ENCODE results near the gene MIGA1.
"Not testable (repeated sequence)": the region's sequence is repeated elsewhere in the genome, so short reads cannot be mapped to it uniquely, and the experiment has no call there.

The MIGA1 gene, protein sequence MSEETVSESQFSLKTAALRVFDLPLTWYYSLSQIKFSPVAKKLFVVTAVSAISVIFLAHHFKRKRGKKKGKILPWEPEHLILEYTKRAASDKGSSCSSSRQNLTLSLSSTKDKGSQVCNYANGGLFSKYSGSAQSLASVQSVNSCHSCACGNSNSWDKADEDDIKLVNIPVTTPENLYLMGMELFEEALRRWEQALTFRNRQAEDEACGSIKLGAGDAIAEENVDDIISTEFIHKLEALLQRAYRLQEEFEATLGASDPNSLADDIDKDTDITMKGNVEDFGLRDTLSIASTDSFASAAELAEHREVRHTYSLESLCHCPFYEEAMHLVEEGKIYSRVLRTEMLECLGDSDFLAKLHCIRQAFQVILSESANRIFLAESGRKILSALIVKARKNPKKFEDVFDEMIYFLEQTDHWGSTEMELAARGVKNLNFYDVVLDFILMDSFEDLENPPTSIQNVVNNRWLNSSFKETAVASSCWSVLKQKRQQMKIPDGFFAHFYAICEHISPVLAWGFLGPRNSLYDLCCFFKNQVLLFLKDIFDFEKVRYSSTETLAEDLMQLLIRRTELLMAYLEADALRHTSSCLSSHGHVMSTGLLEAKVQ

GRCh38 chr1:77779529-77780281 lies at the start of gene MIGA1:
MIGA1 (plus strand) TSS chr1:77779649; CDS start chr1:77783253, 3,604 bp downstream.
- DNase-seq: peak; percentile 97

DNA sequence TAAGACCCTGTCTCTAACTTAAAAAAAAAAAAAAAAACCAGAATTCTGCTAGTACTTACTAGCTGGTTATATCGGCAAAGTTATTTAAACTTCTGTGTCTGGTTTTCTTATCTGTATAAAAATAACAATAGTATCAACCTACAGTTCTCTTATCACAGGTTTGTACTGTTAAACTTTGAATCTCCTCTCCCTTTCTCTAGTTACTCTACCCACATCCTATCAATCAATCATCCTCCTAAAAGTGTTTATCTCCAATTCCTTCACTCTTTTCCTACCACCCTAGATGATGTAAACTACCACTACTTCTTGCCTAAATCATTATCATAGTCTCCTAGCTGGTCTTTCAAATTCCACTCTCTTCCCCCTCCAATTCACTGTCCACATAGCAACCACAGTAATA lies 47.4 kb upstream of the MIGA1 start:
- no peak for DNase-seq

DNA sequence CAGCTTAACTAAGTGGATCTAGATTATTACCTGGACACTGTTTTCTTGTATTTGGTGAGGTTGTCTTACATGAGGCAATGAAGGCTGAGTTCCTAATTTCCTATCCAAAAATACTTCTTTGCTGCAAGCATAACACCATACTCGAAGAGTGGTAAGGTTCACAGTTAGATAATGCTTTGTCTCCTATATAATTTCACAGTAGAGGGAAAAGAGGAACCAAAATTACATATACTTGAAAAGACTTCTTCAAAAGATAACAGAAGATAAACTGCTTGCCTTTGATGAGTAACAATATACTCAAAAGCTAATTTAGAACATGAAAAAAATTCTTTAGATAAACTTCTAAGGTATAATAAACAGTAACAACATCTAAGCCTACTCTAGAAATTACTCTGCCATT lies 40.2 kb upstream of the MIGA1 start:
- DNase-seq: no peak

- DNase-seq: no peak
Measured at GRCh38 chr1:77741316-77741715, 38.1 kb upstream of the MIGA1 start.

DNA sequence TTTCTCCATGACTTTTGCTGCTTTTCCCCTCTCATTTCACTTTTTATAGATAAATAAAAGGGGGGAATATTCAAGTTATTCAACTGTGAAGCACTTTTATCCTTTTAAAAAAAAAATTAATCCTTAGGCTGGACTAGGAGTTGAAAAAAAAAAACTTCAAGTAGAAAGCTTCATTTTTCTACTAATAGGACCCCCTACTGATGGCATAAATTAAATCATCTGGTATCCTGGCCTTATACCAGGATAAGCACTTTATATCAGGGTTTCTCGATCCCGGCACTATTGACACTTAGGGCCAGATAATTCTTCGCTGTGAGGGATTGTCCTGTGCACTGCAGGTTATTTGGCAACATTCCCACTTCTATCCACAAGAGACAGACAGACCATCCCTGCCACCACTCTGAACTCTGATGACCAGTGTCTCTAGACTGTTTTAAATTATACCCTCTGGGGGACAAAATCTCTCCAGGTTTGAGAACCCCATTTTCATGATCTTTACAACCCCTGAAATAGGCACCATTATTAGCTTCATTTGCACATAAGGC lies 37.4 kb upstream of the MIGA1 start:
- no peak for DNase-seq

GRCh38 chr1:77744576-77744975 lies 34.9 kb upstream of the MIGA1 start:
- DNase-seq: no peak

GRCh38 chr1:77749489-77749888 lies 30.0 kb upstream of the MIGA1 start:
- DNase-seq: not testable (repeated sequence)

- DNase-seq: no peak
Measured at GRCh38 chr1:77756052-77756754, 23.2 kb upstream of the MIGA1 start.

GRCh38 chr1:77757066-77757584 lies 22.3 kb upstream of the MIGA1 start:
- no peak for DNase-seq

DNA sequence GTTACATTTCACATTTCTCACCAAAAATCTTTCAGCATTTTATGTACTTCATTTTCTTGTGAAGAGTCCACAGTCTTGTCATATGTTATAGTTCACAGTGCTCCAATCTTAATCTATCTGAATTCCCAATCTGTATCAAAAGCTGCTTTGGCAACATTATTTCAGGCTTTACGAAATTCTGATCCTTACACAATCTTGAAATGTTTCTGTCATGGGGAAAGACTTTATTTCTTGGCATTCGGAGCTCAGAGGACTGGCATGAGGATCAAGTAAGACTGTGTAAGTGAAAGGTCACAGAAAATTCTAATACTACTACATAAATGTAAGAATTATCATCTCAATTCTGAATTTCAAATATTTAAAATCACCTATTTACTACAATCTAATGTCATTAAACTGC lies 21.8 kb upstream of the MIGA1 start:
- DNase-seq: no peak

GRCh38 chr1:77759071-77760028 lies 20.1 kb upstream of the MIGA1 start, which contains the start of gene USP33:
USP33 (minus strand) TSS chr1:77759852; CDS start chr1:77741697, 18,155 bp downstream.
- DNase-seq: peak; percentile 95

DNA sequence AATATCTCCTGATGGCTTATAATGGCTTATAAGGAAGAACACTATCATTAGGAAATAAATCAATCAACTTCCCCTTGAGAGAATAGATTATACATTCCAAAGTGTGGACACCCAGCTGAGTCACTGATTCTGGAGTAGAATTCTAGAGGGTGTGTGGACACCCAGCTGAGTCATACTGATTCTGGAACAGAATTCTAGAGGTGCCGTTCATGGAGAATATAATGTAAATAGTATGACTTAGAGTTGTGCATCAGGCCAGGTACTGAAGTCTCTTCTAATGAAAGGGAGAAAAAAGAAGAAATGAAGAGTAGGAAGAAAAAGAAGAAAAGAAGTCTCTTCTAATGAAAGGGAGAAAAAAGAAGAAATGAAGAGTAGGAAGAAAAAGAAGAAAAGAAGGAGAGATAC lies 17.4 kb upstream of the MIGA1 start:
- DNase-seq: no peak

DNA sequence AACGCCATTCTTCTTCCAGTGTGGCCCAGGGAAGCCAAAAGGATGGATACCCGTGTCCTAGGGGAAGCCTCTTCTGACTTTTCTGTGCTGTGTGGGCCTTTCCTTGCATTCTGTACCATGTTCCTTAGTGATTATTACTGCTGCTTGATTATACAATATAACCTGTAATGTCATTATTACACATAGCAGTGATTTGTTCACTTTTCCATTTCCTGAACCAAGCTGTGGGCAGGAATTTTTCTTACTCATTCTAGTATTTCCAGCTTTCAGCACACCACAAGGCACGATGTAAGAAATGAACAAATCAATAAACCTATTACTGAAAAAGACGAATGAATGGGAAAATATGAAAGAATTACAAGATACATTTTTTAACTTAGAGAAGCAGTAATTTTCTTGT lies 11.4 kb upstream of the MIGA1 start:
- DNase-seq: no peak

DNA sequence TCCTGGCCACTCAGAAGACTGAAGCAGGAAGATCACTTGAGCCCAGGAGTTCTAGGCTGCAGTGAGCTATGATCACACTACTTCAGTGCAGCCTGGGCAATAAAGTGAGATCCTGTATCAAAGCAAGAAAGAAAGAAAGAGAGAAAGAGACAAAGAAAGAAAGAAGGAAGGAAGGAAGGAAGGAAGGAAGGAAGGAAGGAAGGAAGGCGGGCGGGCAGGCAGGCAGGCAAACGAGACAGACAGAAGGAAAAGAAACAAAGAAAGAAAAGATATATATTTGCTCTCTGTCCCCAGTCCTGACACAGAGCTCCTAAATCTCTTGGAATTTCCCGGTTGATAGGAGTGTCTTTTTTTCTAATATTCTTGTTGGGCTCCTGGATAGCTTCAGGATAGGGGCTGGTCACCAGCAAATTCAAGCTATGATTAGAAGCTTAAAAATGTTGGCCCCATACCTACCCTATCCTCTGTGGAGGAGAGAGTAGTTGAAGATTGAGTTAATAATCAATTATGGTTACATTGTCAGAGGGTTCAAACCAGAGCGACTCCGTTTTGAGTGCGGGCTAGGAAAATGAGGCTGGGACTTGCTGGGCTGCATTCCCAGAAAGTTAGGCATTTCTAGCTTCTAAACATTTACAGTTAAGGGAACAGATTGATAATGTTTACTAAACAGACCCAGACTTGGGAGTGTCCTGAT lies 3.3 kb upstream of the MIGA1 start:
- DNase-seq: no peak

GRCh38 chr1:77781683-77782082 lies 2.2 kb downstream of the MIGA1 start:
- DNase-seq: no peak

- no peak for DNase-seq
Measured at GRCh38 chr1:77783141-77783540, 3.7 kb downstream of the MIGA1 start.

DNA sequence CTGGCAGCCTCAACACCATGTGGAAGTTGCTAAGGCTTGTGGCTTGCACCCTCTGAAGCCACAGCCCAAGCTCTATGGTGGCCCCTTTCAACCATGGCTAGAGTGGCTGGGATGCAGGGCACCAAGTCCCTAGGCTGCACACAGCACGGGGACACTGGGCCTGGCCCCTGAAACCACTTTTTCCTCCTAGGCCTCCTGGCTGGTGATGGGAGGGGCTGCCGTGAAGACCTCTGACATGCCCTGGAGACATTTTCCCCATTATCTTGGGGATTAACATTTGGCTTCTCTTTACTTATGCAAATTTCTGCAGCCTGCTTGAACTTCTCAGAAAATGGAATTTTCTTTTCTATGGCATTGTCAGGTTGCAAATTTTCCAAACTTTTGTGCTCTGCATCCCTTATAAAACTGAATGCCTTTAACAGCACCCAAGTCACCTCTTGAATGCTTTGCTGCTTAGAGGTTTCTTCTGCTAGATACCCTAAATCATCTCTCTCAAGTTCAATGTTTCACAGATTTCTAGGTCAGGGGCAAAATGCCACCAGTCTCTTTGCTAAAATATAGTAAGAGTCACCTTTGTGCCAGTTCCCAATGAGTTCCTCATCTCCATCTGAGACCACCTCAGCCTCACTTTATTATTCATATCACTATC lies 6.8 kb downstream of the MIGA1 start:
- not testable (repeated sequence) for DNase-seq

DNA sequence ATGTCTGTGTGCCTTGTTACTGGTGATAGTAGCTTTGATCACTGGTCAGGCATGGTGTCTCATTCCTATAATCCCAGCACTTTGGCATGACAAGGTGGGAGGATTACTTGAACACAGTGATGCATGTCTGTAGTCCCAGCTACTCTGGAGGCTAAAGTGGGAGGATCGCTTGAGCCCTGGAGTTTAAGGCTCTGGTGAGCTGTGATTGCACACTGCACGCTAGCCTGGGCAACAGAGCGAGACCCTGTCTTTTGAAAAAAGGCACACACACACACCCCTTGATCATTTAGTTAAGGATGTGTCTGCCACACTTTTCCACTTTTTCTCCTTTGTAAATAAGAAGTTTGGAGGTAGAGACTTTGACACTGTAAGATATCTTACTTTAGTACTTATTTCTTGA lies 15.1 kb downstream of the MIGA1 start:
- no peak for DNase-seq

DNA sequence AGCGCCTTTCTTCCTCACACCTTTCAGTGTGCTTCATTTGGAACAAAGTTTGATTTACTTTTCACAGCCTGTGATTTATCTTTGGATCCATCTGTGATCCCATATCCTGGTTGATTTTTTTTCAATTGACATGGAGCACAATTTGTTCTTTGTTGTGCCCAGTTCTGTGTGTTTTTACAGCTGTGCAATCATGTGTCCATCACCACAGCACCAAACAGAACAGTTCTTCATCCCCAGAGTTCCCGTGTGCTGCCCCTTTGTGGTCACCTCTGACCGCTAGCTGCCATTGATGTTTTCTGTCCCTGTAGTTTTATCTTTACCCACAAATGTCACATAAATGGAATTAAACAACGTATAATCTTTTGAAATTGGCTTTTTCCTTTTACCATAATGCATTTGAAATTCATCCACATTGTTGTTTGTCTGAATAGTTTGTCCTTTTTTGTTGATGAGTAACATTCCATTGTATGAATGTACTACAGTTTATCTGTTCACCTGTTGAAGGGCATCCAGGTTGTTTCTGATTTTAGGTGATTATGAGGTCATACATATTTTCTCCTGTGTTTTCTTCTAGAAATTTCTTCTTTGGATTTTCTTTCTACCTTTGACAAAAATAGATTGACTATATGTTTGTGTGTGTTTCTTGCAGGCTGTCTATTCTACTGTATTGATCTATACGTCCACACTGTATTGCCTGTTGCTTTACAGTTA lies 17.4 kb downstream of the MIGA1 start:
- DNase-seq: no peak
